Measurements from ENCODE around the gene RTP2. TPM values are rescaled to one million over a fixed set of nuclear protein-coding genes. Genes with fewer than 3 reads are reported as not detected.

RTP2 gene
- total RNA-seq: not detected
- not detected for polyA plus RNA-seq
- total RNA-seq: 0 reads per million in 6 experiments

- Mint-ChIP-seq H3K9me3 (no peaks in the 10 kb centered on the region), H3K27me3 (peaks cover 0 to 10% (median 3%) of the 10 kb centered on the region in 5 donors)
- POLR2A ChIA-PET: no interaction called here
These were observed at the start of gene RTP2 for GRCh38 chr3:187702507-187703033. Gene RTP2, minus strand, starts transcription at chr3:187702557. Its CDS starts 429 bp downstream, at chr3:187702128.

DNA sequence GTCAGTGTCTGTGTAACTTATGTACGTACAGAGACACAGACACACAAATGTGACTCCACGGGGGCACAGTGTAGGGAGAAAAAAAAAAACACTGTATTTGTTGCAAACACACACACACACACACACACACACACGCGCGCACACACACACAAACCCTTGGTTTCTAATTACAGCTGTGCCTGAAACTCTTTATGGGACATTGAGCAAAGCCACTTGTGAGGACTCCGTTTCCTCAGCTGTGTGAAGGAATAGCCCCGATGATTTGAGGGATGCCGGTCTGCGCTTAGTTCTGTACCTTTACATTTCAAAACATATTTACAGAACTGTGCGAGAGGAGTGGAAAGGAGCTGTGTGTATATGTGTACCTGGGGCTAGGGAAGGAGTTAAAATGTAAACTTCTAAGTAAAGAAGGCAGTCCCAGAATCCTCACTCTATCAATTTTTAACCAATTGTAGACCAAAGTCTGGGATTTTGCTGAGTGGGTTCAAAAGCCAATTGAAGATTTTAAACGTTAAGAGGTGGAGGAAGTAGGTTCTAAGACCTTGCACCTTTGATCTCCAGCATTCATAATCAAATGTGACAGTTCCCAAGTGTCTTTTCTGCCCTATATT, 48.3 kb upstream of the RTP2 start:
- H3K36me3 Mint-ChIP-seq: no peaks in the 10 kb centered on the region
- H3K9me3 Mint-ChIP-seq: no peaks in the 10 kb centered on the region
- no peak for ATAC-seq
- DNase-seq: no peak
- H3K27ac Mint-ChIP-seq: peak overlapping the region in 8 of 10 donors; percentile 3 to 70 (median 28)
- H3K4me1 Mint-ChIP-seq: peaks cover 22 to 60% (median 56%) of the 10 kb centered on the region in 4 donors
- POLR2A ChIA-PET: interaction anchor here (0.7 to 1.0 kb wide), 3 partner anchors 11 to 1203 kb away, joined by 3 to 4 read pairs (median 3); no protein-coding TSS in a partner anchor
- no peaks in the 10 kb centered on the region for H3K27me3 Mint-ChIP-seq
- peak overlapping the region in 7 of 10 donors; percentile 1 to 63 (median 36) for H3K4me3 Mint-ChIP-seq

More at GRCh38 chr3:187702507-187703033, at the start of gene RTP2:
- Mint-ChIP-seq H3K36me3 (no peaks in the 10 kb centered on the region), H3K4me1 (no peaks in the 10 kb centered on the region), H3K4me3 (no peak within 1 kb of the TSS), H3K27ac (peak within 1 kb of the TSS in 1 of 10 donors; percentile 50)
- ATAC-seq (no peak), DNase-seq (no peak)

DNA sequence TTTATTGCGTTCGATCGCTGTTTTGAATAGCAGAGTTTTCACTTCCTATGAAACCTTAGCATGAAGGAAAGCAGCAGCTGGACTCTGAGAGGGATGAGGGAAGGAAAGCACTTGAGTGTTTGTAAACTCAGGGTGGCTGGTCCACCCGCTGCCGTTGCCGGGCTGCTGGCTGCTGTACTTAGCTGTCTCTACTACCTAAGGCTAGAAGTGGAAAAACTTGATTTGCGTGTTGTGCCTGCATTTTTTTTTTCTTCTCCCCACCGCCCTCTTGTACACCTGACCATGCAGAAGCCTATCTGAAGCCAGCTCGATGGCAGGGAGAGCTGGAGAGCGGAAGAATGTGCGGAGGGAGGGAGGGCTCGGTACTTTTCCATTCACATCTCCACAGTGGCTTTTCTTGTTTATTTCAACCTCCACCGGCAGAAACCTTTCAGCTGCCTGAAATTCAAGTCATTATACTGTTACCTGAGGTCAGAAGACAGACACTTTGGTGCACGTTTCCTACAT, 47.7 kb upstream of the RTP2 start:
- Mint-ChIP-seq H3K9me3 (no peaks in the 10 kb centered on the region), H3K27ac (peak overlapping the region in 5 of 10 donors; percentile 9 to 78 (median 35)), H3K36me3 (no peaks in the 10 kb centered on the region), H3K4me3 (peak overlapping the region in 6 of 10 donors; percentile 29 to 63 (median 34)), H3K4me1 (peaks cover 23 to 61% (median 57%) of the 10 kb centered on the region in 4 donors), H3K27me3 (peaks cover 0 to 4% (median 0%) of the 10 kb centered on the region in 5 donors)
- POLR2A ChIA-PET: interaction anchor here (0.7 to 1.0 kb wide), 2 partner anchors 10 to 1204 kb away, joined by 3 to 4 read pairs; no protein-coding TSS in a partner anchor
- no peak for ATAC-seq
- DNase-seq: no peak

DNA sequence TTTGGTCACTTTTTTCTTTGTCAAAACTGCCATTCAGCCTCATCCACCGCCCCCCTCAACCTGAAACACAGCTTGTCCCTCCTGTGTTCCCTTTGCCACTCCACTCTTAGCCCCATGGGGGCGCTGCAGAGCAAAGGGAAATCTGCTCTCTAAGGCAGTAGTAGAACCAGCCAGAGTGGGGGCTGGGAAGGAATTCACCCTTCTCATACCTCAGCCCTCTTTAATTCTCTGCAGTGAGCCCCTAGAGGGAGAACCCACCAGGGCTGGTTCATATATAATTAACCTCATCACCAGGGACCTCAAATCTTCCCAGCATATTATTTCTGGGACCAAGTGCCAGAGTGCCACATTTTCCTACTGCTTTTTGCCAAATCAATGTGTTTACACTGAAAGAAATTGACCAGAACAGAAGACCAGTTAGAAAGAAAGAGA, 45.7 kb upstream of the RTP2 start:
- H3K27me3 Mint-ChIP-seq: peaks cover 0 to 4% (median 0%) of the 10 kb centered on the region in 5 donors
- peaks cover 25 to 76% (median 60%) of the 10 kb centered on the region in 4 donors for H3K4me1 Mint-ChIP-seq
- ATAC-seq (peak; percentile 50 to 51), DNase-seq (peak; percentile 77 to 91 (median 86))
- peak overlapping the region in 9 of 10 donors; percentile 9 to 100 (median 58) for H3K4me3 Mint-ChIP-seq
- peaks cover 0 to 6% (median 0%) of the 10 kb centered on the region in 3 donors for H3K36me3 Mint-ChIP-seq
- POLR2A ChIA-PET: interaction anchor here (0.6 to 1.2 kb wide), 3 partner anchors 10 to 617 kb away, joined by 4 read pairs; no protein-coding TSS in a partner anchor
- H3K9me3 Mint-ChIP-seq: no peaks in the 10 kb centered on the region
- H3K27ac Mint-ChIP-seq: peak overlapping the region; percentile 36 to 100 (median 86)

DNA sequence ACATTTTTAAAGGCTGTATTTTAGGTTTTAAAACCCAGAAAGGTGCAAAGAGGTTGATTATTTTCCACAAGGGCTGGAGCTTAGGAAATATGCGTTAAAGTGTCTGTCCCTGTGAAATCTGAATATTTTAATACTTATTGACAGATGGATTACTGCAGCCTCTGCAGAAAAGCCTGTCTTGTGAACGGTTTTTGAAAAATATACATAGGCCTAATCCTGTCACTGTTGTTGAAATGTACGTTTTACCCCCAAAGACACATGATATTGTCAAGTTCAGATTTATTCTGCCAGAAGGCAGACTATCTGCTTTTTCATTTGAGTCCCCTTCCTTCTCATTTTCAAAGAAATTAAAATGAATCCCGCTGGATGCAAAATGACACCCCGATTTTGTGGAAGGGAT, 45.1 kb upstream of the RTP2 start:
- POLR2A ChIA-PET: interaction anchor here (0.5 to 1.2 kb wide), 5 partner anchors 9 to 1425 kb away, joined by 4 to 6 read pairs (median 4); no protein-coding TSS in a partner anchor
- H3K4me1 Mint-ChIP-seq: peaks cover 29 to 82% (median 64%) of the 10 kb centered on the region in 4 donors
- DNase-seq: no peak
- H3K4me3 Mint-ChIP-seq: peak overlapping the region in 4 of 10 donors; percentile 11 to 100 (median 52)
- no peak for ATAC-seq
- peaks cover 0 to 4% (median 0%) of the 10 kb centered on the region in 5 donors for H3K27me3 Mint-ChIP-seq
- peak overlapping the region; percentile 63 to 100 (median 90) for H3K27ac Mint-ChIP-seq
- peaks cover 0 to 6% (median 0%) of the 10 kb centered on the region in 3 donors for H3K36me3 Mint-ChIP-seq
- no peaks in the 10 kb centered on the region for H3K9me3 Mint-ChIP-seq

DNA sequence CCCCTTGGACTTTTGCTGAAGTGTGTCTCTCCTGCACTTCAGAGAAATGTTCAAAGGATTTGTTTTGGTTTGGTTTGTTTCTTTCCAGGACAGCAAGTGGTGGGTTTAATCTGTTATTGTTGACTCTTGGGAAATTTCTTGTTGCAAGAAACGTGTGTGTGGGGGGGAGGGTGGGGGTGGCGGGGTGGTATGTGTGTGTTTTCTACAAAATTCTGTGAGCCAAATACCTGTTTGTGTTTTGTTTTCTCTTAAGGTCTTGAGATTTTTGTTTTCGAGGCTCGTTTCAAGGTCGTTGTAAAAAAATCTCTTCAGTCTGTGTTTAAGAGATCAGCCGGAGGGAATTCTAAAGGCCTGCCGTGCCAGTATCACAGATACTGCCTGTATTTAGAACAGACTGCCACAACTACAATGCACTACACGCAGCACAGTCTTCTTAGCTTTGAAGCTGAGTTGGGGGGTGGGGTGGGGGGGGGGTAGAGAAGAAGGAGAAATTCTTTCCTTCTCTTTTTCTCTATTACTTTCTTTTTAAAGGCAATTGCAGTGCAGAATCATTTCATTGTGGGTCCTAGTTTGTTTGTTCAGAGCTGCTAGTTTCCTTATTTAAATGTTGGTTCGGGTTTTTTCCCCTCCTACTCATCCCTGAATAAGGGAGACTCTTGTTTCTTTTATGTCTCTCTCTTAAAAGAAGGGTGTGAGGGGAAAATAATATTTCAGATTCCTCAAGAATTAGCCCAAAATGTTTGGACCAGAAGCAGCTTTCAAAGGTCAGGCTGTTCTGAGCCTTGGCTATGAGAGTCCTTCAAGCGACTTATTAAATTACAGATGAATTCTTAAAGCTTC, 44.3 kb upstream of the RTP2 start:
- Mint-ChIP-seq H3K4me1 (peaks cover 33 to 90% (median 72%) of the 10 kb centered on the region in 4 donors), H3K4me3 (peak overlapping the region; percentile 94 to 100 (median 96)), H3K27ac (peak overlapping the region; percentile 98 to 100 (median 100)), H3K9me3 (no peaks in the 10 kb centered on the region), H3K36me3 (peaks cover 0 to 6% (median 0%) of the 10 kb centered on the region in 3 donors), H3K27me3 (peaks cover 0 to 4% (median 0%) of the 10 kb centered on the region in 5 donors)
- ATAC-seq (no peak), DNase-seq (peak in 1 of 10 donors; percentile 24)
- POLR2A ChIA-PET: interaction anchor here (0.6 to 1.2 kb wide), 4 partner anchors 8 to 406 kb away, joined by 4 to 8 read pairs (median 4); no protein-coding TSS in a partner anchor

- POLR2A ChIA-PET: interaction anchor here (0.6 to 1.2 kb wide), 6 partner anchors 52 to 1209 kb away, joined by 3 to 8 read pairs (median 4); no protein-coding TSS in a partner anchor
- Mint-ChIP-seq H3K27ac (peak overlapping the region; percentile 98 to 100 (median 100)), H3K4me3 (peak overlapping the region; percentile 94 to 100 (median 96)), H3K27me3 (peaks cover 0 to 4% (median 0%) of the 10 kb centered on the region in 5 donors), H3K4me1 (peaks cover 36 to 91% (median 71%) of the 10 kb centered on the region in 4 donors), H3K9me3 (no peaks in the 10 kb centered on the region), H3K36me3 (peaks cover 0 to 6% (median 0%) of the 10 kb centered on the region in 3 donors)
- no peak for DNase-seq
- no peak for ATAC-seq
These were observed 43.7 kb upstream of the RTP2 start for GRCh38 chr3:187746059-187746441.

GRCh38 chr3:187745201-187746058, 43.1 kb upstream of the RTP2 start, which contains the start of gene BCL6:
Gene BCL6, minus strand, starts transcription at chr3:187745468. Its CDS starts 11,775 bp downstream, at chr3:187733693.
- POLR2A ChIA-PET: interaction anchor here (0.6 to 1.2 kb wide), 10 partner anchors 15 to 1399 kb away, joined by 3 to 8 read pairs (median 4); no protein-coding TSS in a partner anchor
- Mint-ChIP-seq H3K27me3 (peaks cover 0 to 4% (median 0%) of the 10 kb centered on the region in 5 donors), H3K4me1 (peaks cover 35 to 91% (median 70%) of the 10 kb centered on the region in 4 donors), H3K9me3 (no peaks in the 10 kb centered on the region), H3K27ac (peak within 1 kb of the TSS; percentile 98 to 100 (median 100)), H3K4me3 (peak within 1 kb of the TSS; percentile 94 to 100 (median 96)), H3K36me3 (peaks cover 0 to 6% (median 0%) of the 10 kb centered on the region in 3 donors)
- peak; percentile 70 to 97 (median 91) for DNase-seq
- ATAC-seq: peak; percentile 47 to 65

- peaks cover 0 to 6% (median 0%) of the 10 kb centered on the region in 3 donors for H3K36me3 Mint-ChIP-seq
- H3K27me3 Mint-ChIP-seq: peaks cover 0 to 4% (median 0%) of the 10 kb centered on the region in 5 donors
- no peaks in the 10 kb centered on the region for H3K9me3 Mint-ChIP-seq
- ATAC-seq (peak in 1 of 2 donors; percentile 14), DNase-seq (peak in 8 of 10 donors; percentile 36 to 58 (median 50))
- peaks cover 35 to 92% (median 68%) of the 10 kb centered on the region in 4 donors for H3K4me1 Mint-ChIP-seq
- peak overlapping the region; percentile 94 to 100 (median 96) for H3K4me3 Mint-ChIP-seq
- H3K27ac Mint-ChIP-seq: peak overlapping the region; percentile 98 to 100 (median 100)
- POLR2A ChIA-PET: interaction anchor here (0.7 to 1.5 kb wide), 6 partner anchors 14 to 1395 kb away, joined by 3 to 7 read pairs (median 4); partner anchors contain the start of gene LPP
These were observed 42.1 kb upstream of the RTP2 start for GRCh38 chr3:187744169-187745151.
